ENCODE results near the gene SRP72.

DNA sequence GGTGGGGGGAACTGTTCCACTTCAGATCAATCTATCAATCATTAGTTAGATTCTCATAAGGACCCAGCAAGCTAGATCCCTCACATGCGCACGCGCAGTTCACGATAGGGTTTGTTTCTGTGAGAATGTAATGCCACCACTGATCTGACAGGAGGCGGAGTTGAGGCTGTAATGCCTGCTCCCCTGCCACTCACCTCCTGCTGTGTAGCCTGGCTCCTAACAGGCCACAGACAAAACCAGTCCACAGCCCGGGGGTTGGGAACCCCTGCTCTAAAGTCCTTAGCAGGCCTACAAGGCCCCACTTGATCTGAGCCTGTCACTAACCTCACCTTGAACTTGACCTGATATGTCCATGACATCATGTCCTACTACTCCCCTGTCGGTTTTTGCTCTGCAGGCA is 68.5 kb downstream of the SRP72 start:
- TF ChIP-seq CTCF (IDR thresholded peaks at IDR 0.05; ENCODE audit: low read depth, low read length): no peak
- TF ChIP-seq POLR2A (IDR thresholded peaks at IDR 0.05; ENCODE audit: extremely low read depth, insufficient read length): no peak
- TF ChIP-seq MYC (IDR thresholded peaks at IDR 0.05; ENCODE audit: low read depth, low read length): no peak
- TF ChIP-seq MAX (IDR thresholded peaks at IDR 0.05; ENCODE audit: low read depth, low read length): no peak
